K562 (cell line): ENCODE data around the gene JPH2.

Experiments
- BRCA1 ChIP-seq, 2 experiments: fragments of 450-650 bp in 1 of 2; sonication (generic) in 1 of 2; formaldehyde crosslinking in 1 of 2; IDR thresholded peaks; 2 replicates each; pipeline versions ENCODE4 v1.5.0 to v1.6.1; 2017 to 2020; ENCODE audit warnings: mild to moderate bottlenecking in 1 of 2, missing genetic modification reagents in 1 of 2
- CEBPB ChIP-seq: fragments of 450-650 bp; IDR thresholded peaks from 2 replicates; pipeline ENCODE4 v1.6.1; 2016; ENCODE audit warnings: missing genetic modification characterization, missing compliant biosample characterization
- E2F3 ChIP-seq: fragments of 250-450 bp; sonication (Bioruptor Pico); IDR thresholded peaks from 2 replicates; pipeline ENCODE4 v1.4.0; 2020; ENCODE audit warnings: mild to moderate bottlenecking
- NFXL1 ChIP-seq: fragments of 450-650 bp; formaldehyde crosslinking; IDR thresholded peaks from 2 replicates; pipeline ENCODE4 v1.4.0; 2021; ENCODE audit warnings: mild to moderate bottlenecking
- NR3C1 ChIP-seq: sonication (generic); formaldehyde crosslinking; IDR thresholded peaks from 2 replicates; pipeline ENCODE4 v1.8.1; 2022; ENCODE audit warnings: missing genetic modification reagents
- POLR2AphosphoS5 ChIP-seq: IDR thresholded peaks from 2 replicates; pipeline ENCODE4 v1.6.1; 2011; ENCODE audit warnings: mild to moderate bottlenecking, low read depth, low read length, moderate library complexity; ENCODE audit not compliant: control insufficient read depth, insufficient read depth
- XRCC4 ChIP-seq: IDR thresholded peaks from one replicate; pipeline ENCODE4 v1.6.1; 2011; ENCODE audit not compliant: insufficient read depth, insufficient read length; ENCODE audit errors: extremely low read depth
- ZFX ChIP-seq: sonication (generic); formaldehyde crosslinking; IDR thresholded peaks from 2 replicates; pipeline ENCODE4 v1.8.0; 2022; ENCODE audit warnings: mild to moderate bottlenecking, missing genetic modification reagents, moderate library complexity
- ZNF274 ChIP-seq: IDR thresholded peaks from 2 replicates; pipeline ENCODE4 v1.6.1; 2011; ENCODE audit warnings: low read depth, mild to moderate bottlenecking, low read length, moderate library complexity, borderline replicate concordance
- ZNF507 ChIP-seq: conservative IDR thresholded peaks from 2 replicates; pipeline ENCODE4 v1.6.1; 2017; ENCODE audit warnings: missing genetic modification characterization, missing compliant biosample characterization
- ZNF561 ChIP-seq: fragments of 450-650 bp; formaldehyde crosslinking; conservative IDR thresholded peaks from 2 replicates; pipeline ENCODE4 v1.4.0; 2020; ENCODE audit warnings: mild to moderate bottlenecking, moderate library complexity
- TF ChIP-seq, protein P1 (sequence below), 2 experiments: IDR thresholded peaks; 2 replicates each; pipeline ENCODE4 v1.6.1; 2012; ENCODE audit warnings: improper control_type of control experiment in 2 of 2, low read depth in 2 of 2, low read length in 2 of 2, borderline replicate concordance in 1 of 2
- TF ChIP-seq, protein P2 (sequence below), 3 experiments: IDR thresholded peaks in 2 of 3; conservative IDR thresholded peaks in 1 of 3; 2 replicates each; pipeline ENCODE4 v1.5.1; 2011 to 2012; ENCODE audit warnings: low read length in 3 of 3, mild to moderate bottlenecking in 3 of 3, control low read depth in 2 of 3, improper control_type of control experiment in 1 of 3, inconsistent platforms in 1 of 3, low read depth in 1 of 3, mixed read lengths in 1 of 3, moderate library complexity in 1 of 3; ENCODE audit not compliant: insufficient read depth in 2 of 3

DNA sequence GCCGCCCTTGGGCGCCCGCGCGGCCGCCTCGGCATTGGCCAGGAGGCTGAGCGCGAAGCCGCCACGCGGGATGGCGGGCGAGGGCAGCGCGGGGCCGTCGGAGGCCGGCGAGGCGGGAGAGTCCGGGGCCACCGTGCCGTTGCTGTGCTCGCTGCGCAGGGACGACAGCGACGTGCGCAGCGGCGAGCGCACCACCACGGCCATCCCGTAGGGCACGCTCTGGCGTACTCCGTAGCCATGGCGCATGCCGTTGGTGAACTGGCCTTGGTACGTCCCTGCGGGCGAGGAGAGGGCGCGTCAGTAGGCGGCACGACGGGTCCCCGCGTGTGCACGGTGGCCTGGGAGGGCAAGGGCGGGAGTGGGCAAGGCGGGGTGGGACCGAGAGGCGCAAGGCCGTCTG, 26.9 kb downstream of the JPH2 start:
- no peak for TF ChIP-seq POLR2AphosphoS5
- TF ChIP-seq ZNF561 (CRISPR knock-in tag) = no peak
- TF ChIP-seq NFXL1 = no peak
- TF ChIP-seq ZFX (CRISPR knock-in tag) = no peak
- no peak for TF ChIP-seq NR3C1
- TF ChIP-seq, protein P1, sequence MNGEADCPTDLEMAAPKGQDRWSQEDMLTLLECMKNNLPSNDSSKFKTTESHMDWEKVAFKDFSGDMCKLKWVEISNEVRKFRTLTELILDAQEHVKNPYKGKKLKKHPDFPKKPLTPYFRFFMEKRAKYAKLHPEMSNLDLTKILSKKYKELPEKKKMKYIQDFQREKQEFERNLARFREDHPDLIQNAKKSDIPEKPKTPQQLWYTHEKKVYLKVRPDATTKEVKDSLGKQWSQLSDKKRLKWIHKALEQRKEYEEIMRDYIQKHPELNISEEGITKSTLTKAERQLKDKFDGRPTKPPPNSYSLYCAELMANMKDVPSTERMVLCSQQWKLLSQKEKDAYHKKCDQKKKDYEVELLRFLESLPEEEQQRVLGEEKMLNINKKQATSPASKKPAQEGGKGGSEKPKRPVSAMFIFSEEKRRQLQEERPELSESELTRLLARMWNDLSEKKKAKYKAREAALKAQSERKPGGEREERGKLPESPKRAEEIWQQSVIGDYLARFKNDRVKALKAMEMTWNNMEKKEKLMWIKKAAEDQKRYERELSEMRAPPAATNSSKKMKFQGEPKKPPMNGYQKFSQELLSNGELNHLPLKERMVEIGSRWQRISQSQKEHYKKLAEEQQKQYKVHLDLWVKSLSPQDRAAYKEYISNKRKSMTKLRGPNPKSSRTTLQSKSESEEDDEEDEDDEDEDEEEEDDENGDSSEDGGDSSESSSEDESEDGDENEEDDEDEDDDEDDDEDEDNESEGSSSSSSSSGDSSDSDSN (IDR thresholded peaks at IDR 0.05; ENCODE audit: borderline replicate concordance in 1 of 2, low read depth in 2 of 2, low read length in 2 of 2) = no peak
- no peak for TF ChIP-seq CEBPB (tag)
- TF ChIP-seq, protein P2, sequence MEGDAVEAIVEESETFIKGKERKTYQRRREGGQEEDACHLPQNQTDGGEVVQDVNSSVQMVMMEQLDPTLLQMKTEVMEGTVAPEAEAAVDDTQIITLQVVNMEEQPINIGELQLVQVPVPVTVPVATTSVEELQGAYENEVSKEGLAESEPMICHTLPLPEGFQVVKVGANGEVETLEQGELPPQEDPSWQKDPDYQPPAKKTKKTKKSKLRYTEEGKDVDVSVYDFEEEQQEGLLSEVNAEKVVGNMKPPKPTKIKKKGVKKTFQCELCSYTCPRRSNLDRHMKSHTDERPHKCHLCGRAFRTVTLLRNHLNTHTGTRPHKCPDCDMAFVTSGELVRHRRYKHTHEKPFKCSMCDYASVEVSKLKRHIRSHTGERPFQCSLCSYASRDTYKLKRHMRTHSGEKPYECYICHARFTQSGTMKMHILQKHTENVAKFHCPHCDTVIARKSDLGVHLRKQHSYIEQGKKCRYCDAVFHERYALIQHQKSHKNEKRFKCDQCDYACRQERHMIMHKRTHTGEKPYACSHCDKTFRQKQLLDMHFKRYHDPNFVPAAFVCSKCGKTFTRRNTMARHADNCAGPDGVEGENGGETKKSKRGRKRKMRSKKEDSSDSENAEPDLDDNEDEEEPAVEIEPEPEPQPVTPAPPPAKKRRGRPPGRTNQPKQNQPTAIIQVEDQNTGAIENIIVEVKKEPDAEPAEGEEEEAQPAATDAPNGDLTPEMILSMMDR (IDR thresholded peaks at IDR 0.05 in 2 of 3, conservative IDR thresholded peaks at IDR 0.05 in 1 of 3; ENCODE audit: insufficient read depth in 2 of 3, low read depth in 1 of 3, low read length in 3 of 3) = no peak
- TF ChIP-seq E2F3 (CRISPR knock-in tag) = no peak
- TF ChIP-seq ZNF507 (tag) = no peak
- no peak for TF ChIP-seq BRCA1 (IDR thresholded peaks at IDR 0.05)
- TF ChIP-seq BRCA1 (CRISPR knock-in tag; IDR thresholded peaks at IDR 0.05) = no peak
- no peak for TF ChIP-seq ZNF274
- no peak for TF ChIP-seq XRCC4
